ENCODE results near the gene FLNB.

GRCh38 chr3:58176827-58177489, 168.7 kb downstream of the FLNB start:
- TF ChIP-seq CTCF (IDR thresholded peaks at IDR 0.05) = no peak
- TF ChIP-seq POLR2A (IDR thresholded peaks at IDR 0.05) = no peak
- no peak for TF ChIP-seq POLR2AphosphoS5 (IDR thresholded peaks at IDR 0.05)
